HG03575 (cell line): ENCODE measurements around the gene PARS2.
"Not testable (repeated sequence)": the region's sequence is repeated elsewhere in the genome, so short reads cannot be mapped to it uniquely, and the experiment has no call there.

ENCODE experiments used
- ATAC-seq: cut with Tn5 transposase; IDR thresholded peaks from one replicate; pipeline ENCODE4 v1.9.1; 2021; ENCODE audit not compliant: unreplicated experiment, insufficient number of reproducible peaks, low FRiP score; ENCODE audit errors: extremely low read depth

Gene PARS2

GRCh38 chr1:54777431-54777830 lies 13.1 kb upstream of the PARS2 start:
- no peak for ATAC-seq

- no peak for ATAC-seq
Measured at GRCh38 chr1:54777011-54777410, 12.7 kb upstream of the PARS2 start.

GRCh38 chr1:54775828-54776721 lies 11.8 kb upstream of the PARS2 start:
- ATAC-seq: not testable (repeated sequence)

GRCh38 chr1:54774820-54775498 lies 10.6 kb upstream of the PARS2 start:
- no peak for ATAC-seq

GRCh38 chr1:54772951-54773350 lies 8.6 kb upstream of the PARS2 start:
- ATAC-seq: no peak

- no peak for ATAC-seq
Measured at GRCh38 chr1:54768093-54768492, 3.8 kb upstream of the PARS2 start.

GRCh38 chr1:54767526-54767925 lies 3.2 kb upstream of the PARS2 start:
- no peak for ATAC-seq

GRCh38 chr1:54766726-54767125 lies 2.4 kb upstream of the PARS2 start:
- ATAC-seq: no peak

- no peak for ATAC-seq
Measured at GRCh38 chr1:54764922-54765561, 719 bp upstream of the PARS2 start.

- ATAC-seq: no peak
Measured at GRCh38 chr1:54763816-54764132, 549 bp downstream of the PARS2 start.

GRCh38 chr1:54758678-54759348 lies 5.5 kb downstream of the PARS2 start:
- ATAC-seq: no peak

- ATAC-seq: no peak
Measured at GRCh38 chr1:54757833-54758232, 6.5 kb downstream of the PARS2 start.

- no peak for ATAC-seq
Measured at GRCh38 chr1:54754486-54755285, 9.6 kb downstream of the PARS2 start.

GRCh38 chr1:54754045-54754444 lies 10.3 kb downstream of the PARS2 start:
- ATAC-seq: no peak

GRCh38 chr1:54751426-54751825 lies 12.9 kb downstream of the PARS2 start:
- ATAC-seq: no peak

- no peak for ATAC-seq
Measured at GRCh38 chr1:54750596-54750995, 13.7 kb downstream of the PARS2 start.

GRCh38 chr1:54748094-54748835 lies 16.1 kb downstream of the PARS2 start:
- ATAC-seq: no peak

- no peak for ATAC-seq
Measured at GRCh38 chr1:54745864-54746263, 18.5 kb downstream of the PARS2 start.
